ENCODE results near the gene ELMO2.

Gene ELMO2

GRCh38 chr20:46350201-46350985, 56.0 kb downstream of the ELMO2 start:
- DNase-seq = peak; percentile 29

GRCh38 chr20:46349742-46350056, 56.7 kb downstream of the ELMO2 start:
- DNase-seq = no peak

- peak; percentile 21 for DNase-seq
Measured at GRCh38 chr20:46349035-46349741, 57.2 kb downstream of the ELMO2 start.

GRCh38 chr20:46347841-46348803, 58.3 kb downstream of the ELMO2 start:
- DNase-seq = peak; percentile 12

- DNase-seq = no peak
Measured at GRCh38 chr20:46346770-46347169, 59.6 kb downstream of the ELMO2 start.

- no peak for DNase-seq
Measured at GRCh38 chr20:46344488-46345162, 61.8 kb downstream of the ELMO2 start.

- DNase-seq = no peak
Measured at GRCh38 chr20:46343975-46344357, 62.4 kb downstream of the ELMO2 start.

GRCh38 chr20:46343348-46343974, 63.0 kb downstream of the ELMO2 start:
- no peak for DNase-seq

GRCh38 chr20:46342451-46343347, 63.7 kb downstream of the ELMO2 start:
- DNase-seq = no peak

GRCh38 chr20:46342010-46342378, 64.4 kb downstream of the ELMO2 start:
- no peak for DNase-seq

- DNase-seq = no peak
Measured at GRCh38 chr20:46341074-46342009, 65.1 kb downstream of the ELMO2 start.

GRCh38 chr20:46339037-46339436, 67.4 kb downstream of the ELMO2 start:
- DNase-seq = no peak

- DNase-seq = no peak
Measured at GRCh38 chr20:46336735-46337134, 69.7 kb downstream of the ELMO2 start.

GRCh38 chr20:46334303-46334904, 72.0 kb downstream of the ELMO2 start:
- no peak for DNase-seq

- no peak for DNase-seq
Measured at GRCh38 chr20:46333161-46333991, 73.0 kb downstream of the ELMO2 start.

- DNase-seq = no peak
Measured at GRCh38 chr20:46332373-46333160, 73.8 kb downstream of the ELMO2 start.

GRCh38 chr20:46331611-46332361, 74.6 kb downstream of the ELMO2 start:
- no peak for DNase-seq
